Stimulated activated CD8-positive, alpha-beta memory T cell treated with anti-CD3 and anti-CD28 coated beads, Interleukin-2, amount 100 ng/mL, for 48 hours (primary cell): ENCODE measurements around the gene DEFB115.
"Not testable (repeated sequence)": the region's sequence is repeated elsewhere in the genome, so short reads cannot be mapped to it uniquely, and the experiment has no call there.

Experiments
- DNase-seq, 2 donors: peaks; one replicate each; pipeline ENCODE4 v3.0.0-alpha.2; 2020; ENCODE audit warnings: low read depth in 2 of 2

Gene DEFB115, protein sequence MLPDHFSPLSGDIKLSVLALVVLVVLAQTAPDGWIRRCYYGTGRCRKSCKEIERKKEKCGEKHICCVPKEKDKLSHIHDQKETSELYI

DNA sequence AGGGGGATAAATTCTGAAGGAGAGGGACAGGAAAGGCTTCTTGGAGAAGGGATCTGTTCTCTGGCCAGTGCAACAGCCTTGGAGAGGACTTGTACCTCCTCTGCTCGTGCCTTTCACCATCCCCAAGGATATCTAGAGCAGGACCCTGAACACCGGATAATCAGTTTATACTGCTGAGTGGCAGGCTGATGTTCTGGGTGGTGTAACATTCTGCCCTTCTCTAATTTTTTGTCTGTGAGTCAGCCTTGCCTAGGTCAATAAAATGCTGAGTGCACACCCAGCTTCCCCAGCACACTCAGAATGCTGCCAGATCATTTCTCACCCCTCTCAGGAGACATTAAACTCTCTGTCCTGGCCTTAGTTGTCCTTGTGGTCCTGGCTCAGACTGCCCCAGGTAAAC lies at the start of gene DEFB115:
Gene DEFB115, plus strand, starts transcription at position 301 of the 400 bp plus-strand sequence. Its CDS starts 0 bp downstream, at position 301.
- DNase-seq = no peak

DNA sequence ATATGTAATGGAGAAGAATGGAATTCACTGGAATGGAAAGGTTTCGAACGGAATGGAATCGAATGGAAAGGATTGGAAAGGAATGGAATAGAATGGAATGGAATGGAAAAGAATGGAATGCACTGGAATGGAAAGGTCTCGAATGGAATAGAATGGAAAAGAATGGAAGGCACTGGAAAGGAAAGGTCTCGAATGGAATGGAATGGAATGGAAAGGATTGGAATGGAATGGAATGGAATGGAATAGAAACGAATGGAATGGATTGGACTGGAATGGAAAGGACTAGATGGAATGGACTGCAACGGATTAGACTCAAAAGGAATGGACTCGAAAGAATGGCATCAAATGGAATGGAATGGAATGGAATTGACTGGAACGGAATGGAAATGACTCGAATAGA lies 20.5 kb upstream of the DEFB115 start:
- no peak for DNase-seq

GRCh38 chr20:31237763-31238162 lies 19.7 kb upstream of the DEFB115 start:
- no peak for DNase-seq

- no peak for DNase-seq
These were observed 18.3 kb upstream of the DEFB115 start for GRCh38 chr20:31239139-31239538.

DNA sequence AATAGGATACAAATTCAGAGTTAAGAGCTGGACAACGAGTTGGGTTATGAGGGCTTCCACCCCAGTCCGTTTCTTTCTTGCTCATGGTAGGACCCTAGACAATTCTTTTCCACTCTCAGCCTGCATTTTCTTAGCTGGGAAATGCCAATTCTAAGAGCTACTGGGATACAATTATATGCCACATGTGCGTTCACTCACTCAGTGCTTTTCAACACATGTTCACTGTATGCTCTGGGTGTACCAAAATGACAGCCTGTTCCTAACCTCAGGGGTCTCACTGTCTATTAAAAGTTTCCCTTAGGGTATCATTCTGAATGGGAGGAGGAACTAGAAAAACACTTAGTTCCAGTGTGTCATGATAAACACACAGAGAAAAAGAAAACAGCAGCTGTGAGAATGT lies 505 bp upstream of the DEFB115 start:
- DNase-seq = no peak

GRCh38 chr20:31260326-31260932 lies 3.0 kb downstream of the DEFB115 start:
- DNase-seq = no peak

DNA sequence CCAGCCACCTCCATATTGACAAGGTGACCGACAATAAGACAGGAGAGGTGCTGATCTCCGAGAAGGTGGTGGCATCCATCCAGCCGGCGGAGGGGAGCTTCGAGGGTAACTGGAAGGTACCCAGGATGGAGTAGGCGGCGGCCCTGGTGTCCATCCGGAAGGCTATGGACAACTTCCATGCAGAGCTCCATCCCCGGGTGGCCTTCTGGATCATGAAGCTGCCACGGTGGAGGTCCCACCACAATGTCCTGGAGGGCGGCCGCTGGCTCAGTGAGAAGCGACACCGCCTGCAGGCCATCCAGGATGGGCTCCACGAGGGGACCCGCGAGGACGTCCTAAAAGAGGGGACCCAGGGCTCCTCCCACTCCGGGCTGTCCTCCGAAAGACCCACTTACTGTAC lies 17.0 kb downstream of the DEFB115 start:
- no peak for DNase-seq

DNA sequence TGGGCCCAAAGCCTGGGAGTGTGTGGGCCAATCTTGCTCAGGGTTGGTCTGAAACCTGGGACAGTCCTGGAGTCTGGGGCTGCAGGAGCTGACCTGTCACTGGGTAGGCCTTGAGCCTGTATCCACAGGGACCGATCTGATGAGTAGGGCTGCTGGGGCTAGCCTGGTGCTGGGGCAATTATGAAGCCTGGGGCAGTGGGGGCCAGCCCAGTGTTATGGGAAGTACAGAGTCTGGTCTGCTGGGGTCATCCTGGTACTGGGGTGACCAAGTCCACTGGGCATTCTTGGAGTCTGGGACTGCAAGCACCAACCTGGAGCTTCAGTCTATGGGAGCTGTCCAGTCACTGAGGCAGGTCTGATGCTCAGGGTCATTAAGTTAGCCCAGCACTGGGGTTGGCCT lies 20.7 kb downstream of the DEFB115 start:
- no peak for DNase-seq

DNA sequence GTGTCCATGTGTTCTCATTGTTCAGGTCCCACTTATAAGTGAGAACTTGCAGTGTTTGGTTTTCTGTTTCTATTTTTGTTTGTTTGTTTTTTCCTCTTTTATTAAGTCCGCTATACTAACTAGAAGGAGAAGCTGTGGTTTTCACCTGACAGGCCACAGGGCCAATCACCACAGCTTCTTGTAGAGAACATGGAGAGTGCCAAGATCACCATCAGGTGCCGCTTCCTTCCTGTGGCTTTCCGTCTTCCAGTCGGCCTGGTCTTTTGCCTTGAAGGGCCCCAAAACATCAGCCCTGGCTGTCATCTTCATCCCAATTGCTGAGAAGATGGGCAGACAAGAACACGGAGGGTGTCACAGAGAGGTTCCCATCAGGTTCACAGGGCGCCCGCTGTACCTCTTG lies 27.5 kb downstream of the DEFB115 start:
- not testable (repeated sequence) for DNase-seq

DNA sequence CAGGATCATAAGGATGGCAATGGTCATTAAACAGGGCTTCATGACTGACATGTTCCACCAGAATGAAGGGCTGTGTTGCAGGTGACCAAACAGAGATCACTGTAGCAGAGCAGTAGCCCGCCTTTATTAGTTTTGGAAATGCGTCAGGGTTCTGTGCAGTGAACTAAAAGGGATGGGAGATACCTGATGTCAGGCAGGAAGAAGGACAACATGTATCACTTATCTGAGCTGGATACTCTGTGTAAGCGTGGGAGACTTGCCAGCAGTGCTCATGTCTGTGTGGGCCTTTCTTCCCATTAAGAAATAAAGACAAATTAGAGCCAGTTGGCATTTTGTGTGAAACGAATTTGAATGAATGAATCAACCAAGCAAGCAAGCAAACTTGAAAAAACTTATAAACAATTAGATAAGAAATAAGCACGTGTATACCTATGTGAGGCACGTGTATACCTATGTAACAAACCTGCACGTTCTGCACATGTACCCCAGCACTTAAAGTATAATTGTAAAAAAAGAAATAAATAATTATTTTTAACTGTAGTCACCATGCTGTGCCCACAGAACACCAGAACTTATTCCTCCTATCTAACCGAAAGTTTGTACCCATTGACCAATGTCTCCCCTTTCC lies 51.2 kb downstream of the DEFB115 start, which contains the start of gene DEFB116:
Gene DEFB116, minus strand, starts transcription at position 51 of the 628 bp plus-strand sequence. Its CDS starts 0 bp downstream, at position 51.
- no peak for DNase-seq
